Gastroesophageal sphincter (tissue), 3 donors: Measurements from ENCODE around the gene ERG28.

Experiments used
- EP300 ChIP-seq: sonication (generic); formaldehyde crosslinking; IDR thresholded peaks from one replicate; pipeline ENCODE4 v1.6.1; 2017; ENCODE audit warnings: antibody characterized with exemption, mild to moderate bottlenecking
- POLR2A ChIP-seq, 2 donors: fragments of 450-650 bp; IDR thresholded peaks; one replicate each; pipeline ENCODE4 v1.6.1; 2017; ENCODE audit warnings: antibody characterized with exemption in 2 of 2, mild to moderate bottlenecking in 2 of 2, moderate library complexity in 1 of 2
- POLR2AphosphoS5 ChIP-seq: sonication (generic); formaldehyde crosslinking; IDR thresholded peaks from one replicate; pipeline ENCODE4 v1.6.1; 2017; ENCODE audit warnings: antibody characterized with exemption
- TF ChIP-seq, protein P1 (sequence below), 4 experiments: fragments of 200-600 bp in 2 of 4; fragments of 450-650 bp in 2 of 4; sonication (generic) in 1 of 4; IDR thresholded peaks; one replicate each; pipeline ENCODE4 v1.5.1; 2017 to 2019; ENCODE audit warnings: antibody characterized with exemption in 4 of 4, mild to moderate bottlenecking in 2 of 4, moderate library complexity in 2 of 4

DNA sequence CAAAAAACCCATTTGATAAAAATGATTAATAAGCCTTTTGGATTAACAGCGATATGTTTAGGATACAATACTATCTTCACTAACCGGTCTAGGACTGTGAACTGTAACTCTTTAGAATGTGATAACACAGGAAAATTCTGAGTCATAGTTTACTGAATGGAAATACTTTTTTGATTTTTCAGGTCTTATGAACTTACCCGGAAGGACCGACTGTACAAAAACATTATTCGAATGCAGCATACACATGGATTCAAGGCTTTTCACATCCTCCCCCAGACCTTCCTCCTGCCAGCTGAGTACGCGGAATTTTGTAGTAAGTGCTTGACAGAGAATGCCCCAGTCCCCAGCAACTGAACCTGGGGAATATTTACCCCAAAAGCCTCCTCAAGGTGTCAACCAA lies 29.3 kb upstream of the ERG28 start:
- TF ChIP-seq, protein P1, sequence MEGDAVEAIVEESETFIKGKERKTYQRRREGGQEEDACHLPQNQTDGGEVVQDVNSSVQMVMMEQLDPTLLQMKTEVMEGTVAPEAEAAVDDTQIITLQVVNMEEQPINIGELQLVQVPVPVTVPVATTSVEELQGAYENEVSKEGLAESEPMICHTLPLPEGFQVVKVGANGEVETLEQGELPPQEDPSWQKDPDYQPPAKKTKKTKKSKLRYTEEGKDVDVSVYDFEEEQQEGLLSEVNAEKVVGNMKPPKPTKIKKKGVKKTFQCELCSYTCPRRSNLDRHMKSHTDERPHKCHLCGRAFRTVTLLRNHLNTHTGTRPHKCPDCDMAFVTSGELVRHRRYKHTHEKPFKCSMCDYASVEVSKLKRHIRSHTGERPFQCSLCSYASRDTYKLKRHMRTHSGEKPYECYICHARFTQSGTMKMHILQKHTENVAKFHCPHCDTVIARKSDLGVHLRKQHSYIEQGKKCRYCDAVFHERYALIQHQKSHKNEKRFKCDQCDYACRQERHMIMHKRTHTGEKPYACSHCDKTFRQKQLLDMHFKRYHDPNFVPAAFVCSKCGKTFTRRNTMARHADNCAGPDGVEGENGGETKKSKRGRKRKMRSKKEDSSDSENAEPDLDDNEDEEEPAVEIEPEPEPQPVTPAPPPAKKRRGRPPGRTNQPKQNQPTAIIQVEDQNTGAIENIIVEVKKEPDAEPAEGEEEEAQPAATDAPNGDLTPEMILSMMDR (IDR thresholded peaks at IDR 0.05) = no peak
- TF ChIP-seq POLR2A (IDR thresholded peaks at IDR 0.05) (no peak), EP300 (no peak), POLR2AphosphoS5 (no peak)
